ENCODE measurements around the gene CHRNG. TPM values are rescaled to one million over a fixed set of nuclear protein-coding genes. Genes with fewer than 3 reads are reported as not detected.

CHRNG gene
- total RNA-seq, 2 donors from 2014 or later: not detected

DNA sequence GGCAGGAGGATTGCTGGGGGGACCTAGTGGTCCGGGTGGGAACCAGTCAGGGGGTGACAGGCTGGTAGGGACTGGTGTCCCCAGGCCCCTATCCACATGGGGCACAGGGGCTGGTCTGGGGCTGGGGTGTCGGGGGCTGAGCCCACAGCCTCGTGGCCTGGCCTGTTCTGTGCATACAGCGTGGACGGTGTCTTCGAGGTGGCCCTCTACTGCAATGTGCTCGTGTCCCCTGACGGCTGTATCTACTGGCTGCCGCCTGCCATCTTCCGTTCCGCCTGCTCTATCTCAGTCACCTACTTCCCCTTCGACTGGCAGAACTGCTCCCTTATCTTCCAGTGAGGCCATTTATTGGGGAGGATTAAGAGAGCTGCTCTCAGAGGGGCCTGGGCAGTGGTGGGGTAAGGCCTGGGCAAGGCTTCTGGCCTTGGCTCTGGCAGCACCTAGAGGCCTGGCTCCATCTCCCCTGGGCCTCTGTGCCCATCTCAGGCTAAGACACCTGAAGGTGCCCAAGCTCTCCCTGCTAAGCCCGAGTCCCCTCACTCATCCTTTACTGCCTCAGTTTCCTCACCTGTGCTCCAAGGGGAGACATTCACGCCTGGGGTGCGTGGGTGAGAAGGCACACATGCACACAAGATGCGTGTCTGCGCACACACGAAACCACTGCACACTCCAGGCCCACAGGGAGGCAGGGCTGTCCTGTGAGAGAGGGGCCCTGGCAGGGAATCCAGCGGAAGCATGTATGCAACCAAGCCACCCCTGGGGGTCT, 1.9 kb downstream of the CHRNG start:
- Mint-ChIP-seq H3K36me3 (ENCODE audit: low read depth) (peaks cover 19% of the 10 kb centered on the region), H3K4me1 (peaks cover 5% of the 10 kb centered on the region)

DNA sequence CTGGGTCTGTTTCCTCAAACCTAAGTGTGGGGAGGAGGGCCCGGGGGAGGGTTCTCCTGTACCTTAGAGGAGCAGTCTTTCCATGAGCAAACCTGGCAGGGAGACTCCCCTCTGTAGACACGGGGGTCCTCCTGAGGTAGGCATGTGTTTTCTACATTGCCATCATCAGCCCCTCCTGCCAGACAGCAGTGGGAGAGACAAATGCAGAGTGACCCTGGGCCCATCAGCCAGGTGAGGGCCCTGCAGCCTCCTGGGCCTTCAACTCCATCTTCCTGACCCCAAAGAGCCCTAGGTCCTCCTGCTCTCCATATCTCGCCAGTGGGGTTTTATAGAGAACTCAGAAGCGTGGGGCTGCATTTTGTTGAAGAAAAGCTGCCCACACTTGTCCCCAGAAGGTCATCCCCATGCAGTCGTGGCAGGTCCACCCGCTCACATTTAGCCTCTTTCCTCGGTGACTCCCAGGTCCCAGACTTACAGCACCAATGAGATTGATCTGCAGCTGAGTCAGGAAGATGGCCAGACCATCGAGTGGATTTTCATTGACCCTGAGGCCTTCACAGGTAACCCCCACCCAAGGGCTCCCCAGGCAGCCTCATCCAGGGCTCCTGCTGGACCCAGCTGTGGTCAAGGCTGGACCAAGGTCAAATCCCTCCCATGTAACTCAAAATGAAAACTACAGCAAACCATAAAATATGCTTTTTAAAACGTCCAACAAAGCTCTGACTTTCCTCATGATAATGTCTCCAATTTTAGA, 2.6 kb downstream of the CHRNG start:
- Mint-ChIP-seq H3K27ac (peak overlapping the region; percentile 17), H3K4me3 (no peak overlapping the region), H3K9me3 (no peaks in the 10 kb centered on the region), H3K27me3 (no peaks in the 10 kb centered on the region), H3K4me1 (peaks cover 5% of the 10 kb centered on the region), H3K36me3 (ENCODE audit: low read depth) (peaks cover 27% of the 10 kb centered on the region)
- no peak for ATAC-seq (replicated peaks)

More for the DNA sequence above, 1.9 kb downstream of the CHRNG start:
- ATAC-seq (replicated peaks): no peak
- Mint-ChIP-seq H3K9me3 (no peaks in the 10 kb centered on the region), H3K27ac (no peak overlapping the region), H3K27me3 (no peaks in the 10 kb centered on the region), H3K4me3 (no peak overlapping the region)

DNA sequence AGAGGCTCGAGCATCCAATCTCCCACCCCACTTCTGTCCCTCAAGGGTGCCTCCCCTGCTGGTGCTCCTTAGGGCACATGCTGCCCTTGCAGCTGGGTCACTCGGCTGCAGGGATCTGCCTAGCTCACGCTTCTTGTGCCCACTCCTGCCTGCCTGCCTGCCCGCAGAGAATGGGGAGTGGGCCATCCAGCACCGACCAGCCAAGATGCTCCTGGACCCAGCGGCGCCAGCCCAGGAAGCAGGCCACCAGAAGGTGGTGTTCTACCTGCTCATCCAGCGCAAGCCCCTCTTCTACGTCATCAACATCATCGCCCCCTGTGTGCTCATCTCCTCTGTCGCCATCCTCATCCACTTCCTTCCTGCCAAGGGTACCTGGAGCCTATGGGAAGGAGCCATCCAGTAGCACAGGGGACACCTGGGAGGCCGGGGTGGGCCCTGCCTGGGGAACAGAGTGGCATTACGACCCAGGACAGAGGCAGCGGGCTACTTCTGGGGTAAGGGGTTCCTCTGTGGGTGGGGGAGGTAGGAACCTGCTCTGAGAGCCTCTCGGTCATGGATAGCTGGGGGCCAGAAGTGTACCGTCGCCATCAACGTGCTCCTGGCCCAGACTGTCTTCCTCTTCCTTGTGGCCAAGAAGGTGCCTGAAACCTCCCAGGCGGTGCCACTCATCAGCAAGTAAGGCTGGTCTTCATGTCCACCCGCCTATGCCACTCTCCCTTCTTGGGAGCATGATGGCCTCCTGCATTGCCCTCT, 3.4 kb downstream of the CHRNG start:
- peaks cover 5% of the 10 kb centered on the region for H3K4me1 Mint-ChIP-seq
- H3K27ac Mint-ChIP-seq: peak overlapping the region; percentile 17
- ATAC-seq (replicated peaks): no peak
- H3K27me3 Mint-ChIP-seq: no peaks in the 10 kb centered on the region
- H3K9me3 Mint-ChIP-seq: no peaks in the 10 kb centered on the region
- no peak overlapping the region for H3K4me3 Mint-ChIP-seq
- H3K36me3 Mint-ChIP-seq (ENCODE audit: low read depth): peaks cover 31% of the 10 kb centered on the region

DNA sequence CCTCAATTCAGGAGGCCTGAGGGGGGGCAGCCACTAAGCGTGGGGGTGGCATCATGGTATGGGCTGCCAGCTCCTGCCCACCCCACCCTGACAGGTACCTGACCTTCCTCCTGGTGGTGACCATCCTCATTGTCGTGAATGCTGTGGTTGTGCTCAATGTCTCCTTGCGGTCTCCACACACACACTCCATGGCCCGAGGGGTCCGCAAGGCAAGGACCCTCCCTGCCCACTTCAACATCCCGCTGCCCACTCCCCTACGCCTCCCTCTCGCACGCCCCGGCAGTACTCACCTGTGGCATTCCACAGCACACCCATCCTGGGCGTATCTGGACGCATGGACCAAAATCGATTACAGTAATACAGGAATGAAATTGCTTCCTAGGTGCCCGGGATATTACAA, 4.0 kb downstream of the CHRNG start:
- Mint-ChIP-seq H3K27ac (no peak overlapping the region), H3K4me3 (no peak overlapping the region), H3K9me3 (no peaks in the 10 kb centered on the region), H3K27me3 (no peaks in the 10 kb centered on the region), H3K36me3 (ENCODE audit: low read depth) (peaks cover 37% of the 10 kb centered on the region), H3K4me1 (peaks cover 8% of the 10 kb centered on the region)
- ATAC-seq (replicated peaks): no peak

DNA sequence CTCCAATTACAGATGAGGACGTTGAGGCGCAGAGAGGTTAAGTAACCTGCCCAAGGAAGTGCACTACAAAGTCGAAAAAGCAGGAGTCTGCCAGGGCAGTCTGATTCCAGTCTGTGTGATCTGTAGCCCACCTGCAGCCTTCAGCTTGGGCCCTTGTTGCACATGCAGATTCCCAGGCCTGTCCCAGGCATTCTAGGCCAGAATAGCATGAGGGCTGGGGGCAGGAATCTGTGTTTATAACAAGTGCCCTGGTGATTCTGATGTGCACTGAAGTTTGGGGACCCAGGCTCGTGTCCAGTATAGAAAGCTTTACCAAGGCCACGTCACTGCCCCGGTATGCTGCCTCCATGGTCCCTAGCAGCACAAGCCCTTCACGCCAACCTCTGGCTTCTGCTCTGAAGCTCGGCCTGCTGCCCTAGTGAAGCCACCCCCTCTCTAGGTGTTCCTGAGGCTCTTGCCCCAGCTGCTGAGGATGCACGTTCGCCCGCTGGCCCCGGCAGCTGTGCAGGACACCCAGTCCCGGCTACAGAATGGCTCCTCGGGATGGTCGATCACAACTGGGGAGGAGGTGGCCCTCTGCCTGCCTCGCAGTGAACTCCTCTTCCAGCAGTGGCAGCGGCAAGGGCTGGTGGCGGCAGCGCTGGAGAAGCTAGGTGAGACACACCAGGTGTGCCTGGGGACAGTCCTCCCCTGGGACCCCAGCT, 4.6 kb downstream of the CHRNG start:
- Mint-ChIP-seq H3K27me3 (no peaks in the 10 kb centered on the region), H3K4me1 (peaks cover 14% of the 10 kb centered on the region), H3K9me3 (no peaks in the 10 kb centered on the region), H3K27ac (no peak overlapping the region), H3K36me3 (ENCODE audit: low read depth) (peaks cover 42% of the 10 kb centered on the region), H3K4me3 (no peak overlapping the region)
- no peak for ATAC-seq (replicated peaks)

DNA sequence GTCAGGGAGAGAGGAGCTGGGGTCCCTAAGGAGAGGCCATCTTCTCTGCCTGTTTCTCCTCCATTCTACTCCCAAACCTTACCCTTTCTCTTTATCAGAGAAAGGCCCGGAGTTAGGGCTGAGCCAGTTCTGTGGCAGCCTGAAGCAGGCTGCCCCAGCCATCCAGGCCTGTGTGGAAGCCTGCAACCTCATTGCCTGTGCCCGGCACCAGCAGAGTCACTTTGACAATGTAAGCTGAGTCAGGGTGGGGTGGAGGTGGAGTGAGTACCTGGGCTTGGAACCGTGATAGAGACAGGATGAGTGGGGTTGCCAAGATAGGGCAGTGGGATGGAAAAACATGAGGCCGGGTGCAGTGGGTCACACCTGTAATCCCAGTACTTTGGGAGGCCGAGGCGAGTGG, 5.2 kb downstream of the CHRNG start:
- Mint-ChIP-seq H3K36me3 (ENCODE audit: low read depth) (peaks cover 48% of the 10 kb centered on the region), H3K4me1 (peaks cover 14% of the 10 kb centered on the region), H3K27me3 (no peaks in the 10 kb centered on the region), H3K27ac (no peak overlapping the region), H3K4me3 (no peak overlapping the region), H3K9me3 (no peaks in the 10 kb centered on the region)
- no peak for ATAC-seq (replicated peaks)

DNA sequence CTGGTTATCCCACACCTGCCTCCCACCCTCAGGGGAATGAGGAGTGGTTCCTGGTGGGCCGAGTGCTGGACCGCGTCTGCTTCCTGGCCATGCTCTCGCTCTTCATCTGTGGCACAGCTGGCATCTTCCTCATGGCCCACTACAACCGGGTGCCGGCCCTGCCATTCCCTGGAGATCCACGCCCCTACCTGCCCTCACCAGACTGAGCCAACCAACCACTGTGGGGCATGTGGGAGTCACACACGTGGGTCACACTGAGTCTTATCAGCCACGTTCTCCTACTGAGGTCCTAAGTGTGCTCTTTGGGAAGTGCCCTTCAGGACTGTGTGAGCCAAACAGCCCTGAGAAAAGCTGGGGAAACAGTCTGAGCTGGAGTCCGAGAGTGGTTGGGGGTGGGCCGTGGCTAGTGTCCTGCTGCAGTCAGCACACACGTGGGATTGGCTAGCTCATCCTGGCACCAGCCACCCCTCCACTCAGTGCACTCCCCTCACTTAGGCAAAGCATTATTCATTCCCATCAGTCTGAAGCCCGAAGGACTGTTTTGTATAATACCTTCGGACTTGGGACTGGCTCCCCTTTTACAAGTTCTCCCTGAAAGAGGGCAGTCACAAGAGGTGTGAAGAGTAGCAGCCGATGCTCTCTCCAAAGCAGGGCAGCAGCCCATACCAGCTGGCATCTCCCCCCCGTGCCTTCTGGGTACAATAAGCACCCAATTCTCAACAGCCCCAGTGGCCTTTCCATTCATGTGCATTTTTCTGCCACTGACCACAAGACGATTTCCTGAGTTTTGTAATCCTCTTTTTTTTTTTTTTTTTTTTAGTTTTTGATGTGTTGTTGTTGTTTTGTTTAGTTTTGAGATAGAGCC, 6.3 kb downstream of the CHRNG start:
- Mint-ChIP-seq H3K36me3 (ENCODE audit: low read depth) (peaks cover 55% of the 10 kb centered on the region), H3K27ac (no peak overlapping the region), H3K4me1 (peaks cover 14% of the 10 kb centered on the region)

DNA sequence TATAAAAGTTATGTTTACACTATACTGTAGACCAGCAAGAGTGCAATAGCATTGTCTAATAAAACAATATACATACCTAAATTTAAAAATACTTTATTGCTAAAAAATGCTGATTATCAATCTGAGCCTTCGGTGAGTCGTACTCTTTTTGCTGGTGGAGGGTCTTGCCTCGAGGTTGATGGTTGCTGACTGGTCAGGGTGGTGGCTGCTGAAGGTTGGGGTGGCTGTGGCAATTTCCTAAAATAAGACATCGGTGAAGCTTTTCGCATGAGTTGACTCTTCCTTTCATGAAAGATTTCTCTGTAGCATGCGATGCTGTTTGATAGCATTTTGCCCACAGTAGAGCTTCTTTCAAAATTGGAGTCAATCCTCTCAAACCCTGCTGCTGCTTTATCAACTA, 8.5 kb downstream of the CHRNG start:
- peak overlapping the region; percentile 99 for H3K4me3 Mint-ChIP-seq
- H3K4me1 Mint-ChIP-seq: peaks cover 28% of the 10 kb centered on the region
- H3K36me3 Mint-ChIP-seq (ENCODE audit: low read depth): peaks cover 75% of the 10 kb centered on the region
- no peak for ATAC-seq (replicated peaks)
- H3K27ac Mint-ChIP-seq: no peak overlapping the region
- H3K27me3 Mint-ChIP-seq: no peaks in the 10 kb centered on the region
- no peaks in the 10 kb centered on the region for H3K9me3 Mint-ChIP-seq

More for the DNA sequence above, 6.3 kb downstream of the CHRNG start:
- Mint-ChIP-seq H3K9me3 (no peaks in the 10 kb centered on the region), H3K4me3 (no peak overlapping the region), H3K27me3 (no peaks in the 10 kb centered on the region)
- ATAC-seq (replicated peaks): no peak

DNA sequence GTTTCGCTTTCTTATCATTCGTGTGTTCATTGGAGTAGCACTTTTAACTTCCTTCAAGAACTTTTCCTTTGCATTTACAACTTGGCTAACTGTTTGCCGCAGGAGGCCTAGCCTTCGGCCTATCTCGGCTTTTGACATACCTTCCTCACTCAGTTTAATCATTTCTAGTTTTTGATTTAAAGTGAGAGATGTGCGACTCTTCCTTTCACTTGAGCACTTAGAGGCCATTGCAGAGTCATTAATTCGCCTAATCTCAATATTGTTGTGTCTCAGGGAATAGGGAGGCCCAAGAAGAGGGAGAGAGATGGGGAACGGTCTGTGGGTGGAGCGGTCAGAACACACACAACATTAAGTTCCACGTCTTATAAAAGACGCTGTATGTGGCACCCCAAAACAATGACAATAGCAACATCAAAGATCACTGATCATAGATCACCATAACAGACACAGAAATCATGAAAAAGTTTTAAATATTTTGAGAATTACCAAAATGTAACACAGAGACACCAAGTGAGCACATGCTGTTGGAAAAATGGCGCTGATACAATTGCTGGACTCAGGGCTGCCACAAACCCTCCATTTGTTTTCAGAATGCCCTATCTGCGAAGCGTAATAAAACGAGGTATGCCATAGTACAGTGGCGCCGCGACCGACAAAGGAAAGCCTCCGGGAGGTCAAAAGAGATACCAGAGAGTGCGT, 10.3 kb downstream of the CHRNG start:
- Mint-ChIP-seq H3K36me3 (ENCODE audit: low read depth) (peaks cover 87% of the 10 kb centered on the region), H3K9me3 (no peaks in the 10 kb centered on the region), H3K27me3 (no peaks in the 10 kb centered on the region), H3K4me3 (peak overlapping the region; percentile 99), H3K27ac (peak overlapping the region; percentile 99), H3K4me1 (peaks cover 42% of the 10 kb centered on the region)
- ATAC-seq (replicated peaks): no peak

DNA sequence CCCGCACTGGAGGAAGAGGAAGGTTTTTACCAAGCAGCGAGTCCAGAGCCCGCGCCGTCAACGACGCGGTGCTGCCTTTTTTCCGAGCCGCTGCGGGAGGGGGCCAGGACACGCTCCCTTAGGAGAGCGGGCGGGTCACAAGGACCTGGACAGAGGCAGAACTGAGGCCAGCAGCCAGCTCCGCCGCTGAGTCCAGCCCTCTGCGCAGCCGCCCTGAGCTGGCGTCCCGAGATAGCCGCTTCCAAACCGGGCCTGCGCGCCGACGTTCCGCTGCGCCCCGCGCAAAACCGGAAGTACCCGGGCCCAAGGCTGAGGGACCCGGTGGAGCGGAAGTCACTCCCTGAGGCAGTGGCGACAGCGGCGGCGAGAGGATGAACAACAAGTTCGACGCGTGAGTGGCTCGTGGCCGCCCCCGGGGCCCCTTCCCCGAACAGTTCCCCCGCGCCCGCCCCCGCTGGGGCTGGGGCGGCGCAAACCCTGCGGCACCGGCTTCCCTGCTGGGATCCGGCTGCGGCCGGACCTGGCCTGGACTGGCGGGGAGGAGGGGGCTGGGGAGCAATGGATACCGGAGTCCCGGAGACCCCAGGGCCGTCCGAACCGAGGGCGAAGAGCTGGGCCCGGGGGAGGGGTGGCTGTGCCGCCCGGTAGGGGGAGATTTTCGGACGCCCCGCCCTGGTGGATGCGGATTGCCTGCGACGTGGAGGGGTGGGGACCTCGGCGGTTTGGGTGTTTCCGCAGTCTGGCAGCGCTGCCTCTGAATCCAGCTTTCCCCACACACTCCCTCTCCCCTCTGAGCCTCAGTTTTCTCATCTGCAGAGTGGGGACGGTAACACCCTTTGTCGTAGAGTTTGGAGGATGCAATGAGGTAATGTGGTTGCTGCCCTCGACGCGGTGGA, 11.1 kb downstream of the CHRNG start, which contains the start of the genes EIF4E2 and TIGD1:
Gene EIF4E2, plus strand, starts transcription at position 336 of the 896 bp plus-strand sequence. Its CDS starts 36 bp downstream, at position 372.
Gene TIGD1, minus strand, starts transcription at position 204 of the 896 bp plus-strand sequence. CDS start 675 bp downstream, outside the sequence.
- no peaks in the 10 kb centered on the region for H3K9me3 Mint-ChIP-seq
- H3K4me3 Mint-ChIP-seq: peak within 1 kb of the TSS; percentile 99
- H3K4me1 Mint-ChIP-seq: peaks cover 50% of the 10 kb centered on the region
- peak; percentile 94 for ATAC-seq (replicated peaks)
- H3K27me3 Mint-ChIP-seq: no peaks in the 10 kb centered on the region
- H3K36me3 Mint-ChIP-seq (ENCODE audit: low read depth): peaks cover 89% of the 10 kb centered on the region
- peak within 1 kb of the TSS; percentile 99 for H3K27ac Mint-ChIP-seq

DNA sequence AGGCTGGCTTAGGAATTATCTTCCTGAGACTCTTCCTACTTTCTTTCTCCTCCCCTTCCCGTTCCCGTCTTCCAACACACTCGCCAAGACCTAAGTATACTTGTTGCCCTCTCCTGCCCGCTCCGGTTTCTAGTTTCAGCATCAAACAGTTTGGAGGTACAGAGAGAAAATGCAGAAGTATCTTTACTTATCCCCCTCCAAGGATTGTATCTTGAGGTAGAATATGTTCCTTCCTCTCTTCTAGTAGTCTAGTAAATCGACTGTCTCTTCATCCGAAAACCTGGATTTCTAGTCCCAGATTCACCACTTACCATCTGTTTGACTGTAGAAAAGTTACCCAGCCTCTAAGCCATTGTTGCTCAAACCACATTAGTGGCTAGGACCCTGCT, 11.8 kb downstream of the CHRNG start:
- no peak for ATAC-seq (replicated peaks)
- Mint-ChIP-seq H3K4me3 (peak overlapping the region; percentile 99), H3K27me3 (no peaks in the 10 kb centered on the region), H3K27ac (peak overlapping the region; percentile 94), H3K4me1 (peaks cover 55% of the 10 kb centered on the region), H3K36me3 (ENCODE audit: low read depth) (peaks cover 89% of the 10 kb centered on the region), H3K9me3 (no peaks in the 10 kb centered on the region)

DNA sequence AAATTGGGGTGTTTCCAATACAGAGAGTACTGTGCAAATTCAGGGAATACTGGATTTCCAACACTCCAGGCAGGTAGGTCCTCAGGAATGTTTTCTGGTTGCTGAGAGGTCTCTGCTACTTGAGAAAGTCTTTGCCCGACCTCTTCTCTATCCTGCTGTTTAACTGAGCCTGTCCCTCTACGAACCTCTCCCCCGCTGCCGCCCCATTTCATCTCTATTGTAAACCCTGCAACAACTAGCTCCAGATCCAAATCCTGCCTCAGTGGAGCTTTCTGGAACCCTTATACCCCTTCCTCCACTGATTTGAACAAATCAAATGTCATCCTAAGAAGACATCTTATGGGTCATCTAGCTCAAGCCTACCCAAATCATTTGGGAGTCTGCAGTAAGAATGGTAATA, 12.3 kb downstream of the CHRNG start:
- Mint-ChIP-seq H3K4me1 (peaks cover 57% of the 10 kb centered on the region), H3K9me3 (no peaks in the 10 kb centered on the region), H3K4me3 (peak overlapping the region; percentile 99), H3K27me3 (no peaks in the 10 kb centered on the region), H3K36me3 (ENCODE audit: low read depth) (peaks cover 89% of the 10 kb centered on the region), H3K27ac (peak overlapping the region; percentile 94)
- no peak for ATAC-seq (replicated peaks)
